HCT116 (cell line): Measurements from ENCODE around the gene LSS. TPM values are rescaled to one million over a fixed set of nuclear protein-coding genes. Genes with fewer than 3 reads are reported as not detected.

Source experiments
- ATAC-seq: fragments of 200-7000 bp; cut with Tn5 transposase; 2 replicates; pipeline ENCODE4 v1.9.1; 2020; ENCODE audit warnings: mild to moderate bottlenecking, moderate library complexity
- BruUV-seq: library from RNA; stranded (reverse); fragments of 400-500 nt; replicated peaks from 2 replicates; lab custom pipeline; 2021; lab: Mats Ljungman, UMichigan
- CTCF ChIA-PET: fragments of 300-600 bp; sonication (Branson Sonifier 250); formaldehyde crosslinking; loops from one replicate; lab custom pipeline; 2021; ENCODE audit warnings: antibody characterized with exemption; lab: Charles Lee
- POLR2A ChIA-PET: fragments of 300-600, 350-600 bp; sonication (Branson Sonifier 250); formaldehyde crosslinking; loops from one replicate; lab custom pipeline; 2021; ENCODE audit warnings: antibody characterized with exemption; lab: Charles Lee
- RAD21 ChIA-PET, 2 experiments: fragments of 300-600 bp; sonication (Branson Sonifier 250); formaldehyde crosslinking; loops; one replicate each; lab custom pipeline; 2023; ENCODE audit warnings: low total read pairs in 2 of 2; ENCODE audit not compliant: uncharacterized antibody in 2 of 2, unreplicated experiment in 2 of 2, low non-redundant PET in 1 of 2; lab: Charles Lee
- DNase-seq: peaks from one replicate; pipeline ENCODE4 v3.0.0-alpha.2; 2010; ENCODE audit warnings: low read depth, low spot score
- H2AFZ ChIP-seq: fragments of 200-600 bp; shearing (Covaris generic), sonication (generic); 2 replicates; pipeline ENCODE4 v1.6.1; 2017; ENCODE audit warnings: low read depth, mixed run types, mixed read lengths, antibody characterized with exemption, low read length; ENCODE audit not compliant: poor library complexity, severe bottlenecking
- H3K27ac ChIP-seq: 2 replicates; pipeline ENCODE4 v1.5.1; 2012; ENCODE audit warnings: low read depth, low read length
- H3K27me3 ChIP-seq: fragments of 200-600 bp; sonication (generic); 2 replicates; pipeline ENCODE4 v1.6.1; 2016; ENCODE audit warnings: mixed run types, low read length, mixed read lengths; ENCODE audit not compliant: insufficient read depth
- H3K36me3 ChIP-seq, 2 experiments: fragments of 200-500 bp in 1 of 2; fragments of 200-600 bp in 1 of 2; sonication (Bioruptor generic) in 1 of 2; sonication (generic) in 1 of 2; 2 replicates each; pipeline versions ENCODE4 v1.5.1 to v1.6.1; 2014 to 2016; ENCODE audit warnings: low read length in 2 of 2, inconsistent platforms in 1 of 2, mixed read lengths in 1 of 2, mixed run types in 1 of 2; ENCODE audit not compliant: insufficient read depth in 2 of 2, control insufficient read depth in 1 of 2
- H3K4me1 ChIP-seq, 2 experiments: fragments of 200-600 bp in 1 of 2; sonication (generic) in 1 of 2; 2 replicates each; pipeline versions ENCODE4 v1.5.1 to v1.6.1; 2012 to 2017; ENCODE audit warnings: low read length in 2 of 2, inconsistent platforms in 1 of 2, mild to moderate bottlenecking in 1 of 2, mixed read lengths in 1 of 2, mixed run types in 1 of 2, moderate library complexity in 1 of 2; ENCODE audit not compliant: insufficient read depth in 2 of 2, control insufficient read depth in 1 of 2
- H3K4me2 ChIP-seq: fragments of 200-600 bp; sonication (generic); 2 replicates; pipeline ENCODE4 v1.6.1; 2017; ENCODE audit warnings: mixed run types, low read length, mixed read lengths
- H3K4me3 ChIP-seq, 2 experiments: fragments of 200-600 bp in 1 of 2; sonication (generic) in 1 of 2; replicated peaks in 1 of 2; 2 replicates each; pipeline ENCODE4 v1.5.1; 2011 to 2016; ENCODE audit warnings: low read length in 2 of 2, control low read depth in 1 of 2, low read depth in 1 of 2, mild to moderate bottlenecking in 1 of 2, mixed read lengths in 1 of 2, mixed run types in 1 of 2
- H3K79me2 ChIP-seq: fragments of 200-600 bp; sonication (generic); 2 replicates; pipeline ENCODE4 v1.6.1; 2017; ENCODE audit warnings: mild to moderate bottlenecking, mixed run types, low read length, moderate library complexity, mixed read lengths; ENCODE audit not compliant: insufficient read depth
- H3K9ac ChIP-seq: fragments of 200-600 bp; sonication (generic); 2 replicates; pipeline ENCODE4 v1.6.1; 2016; ENCODE audit warnings: low read length, mixed read lengths
- H3K9me2 ChIP-seq: fragments of 200-600 bp; sonication (generic), shearing (Covaris generic); 2 replicates; pipeline ENCODE4 v1.6.1; 2017; ENCODE audit warnings: mixed run types, mild to moderate bottlenecking, moderate library complexity; ENCODE audit not compliant: insufficient read depth
- H3K9me3 ChIP-seq, 2 experiments: fragments of 200-500 bp in 1 of 2; fragments of 200-600 bp in 1 of 2; sonication (Bioruptor generic) in 1 of 2; sonication (generic) in 1 of 2; 2 replicates each; pipeline ENCODE4 v1.6.1; 2014 to 2017; ENCODE audit warnings: low read length in 2 of 2, mixed read lengths in 2 of 2, inconsistent platforms in 1 of 2, low read depth in 1 of 2, mild to moderate bottlenecking in 1 of 2, mixed run types in 1 of 2, moderate library complexity in 1 of 2; ENCODE audit not compliant: control insufficient read depth in 1 of 2, insufficient read depth in 1 of 2
- H4K20me1 ChIP-seq: fragments of 200-600 bp; sonication (generic), shearing (Covaris generic); 2 replicates; pipeline ENCODE4 v1.6.1; 2017; ENCODE audit warnings: mixed run types, mild to moderate bottlenecking, moderate library complexity; ENCODE audit not compliant: insufficient read depth
- CEBPB ChIP-seq: IDR thresholded peaks from 2 replicates; pipeline ENCODE4 v1.6.1; 2012; ENCODE audit warnings: low read depth
- ELF1 ChIP-seq: IDR thresholded peaks from 2 replicates; pipeline ENCODE4 v1.6.1; 2012; ENCODE audit warnings: low read depth, borderline replicate concordance
- EZH2phosphoT487 ChIP-seq: fragments of 200-600 bp; IDR thresholded peaks from 2 replicates; pipeline ENCODE4 v1.6.1; 2018; ENCODE audit warnings: antibody characterized with exemption, borderline replicate concordance
- FOSL1 ChIP-seq: IDR thresholded peaks from 2 replicates; pipeline ENCODE4 v1.6.1; 2012; ENCODE audit warnings: low read depth
- MAX ChIP-seq: IDR thresholded peaks from 2 replicates; pipeline ENCODE4 v1.6.1; 2012
- RAD21 ChIP-seq: IDR thresholded peaks from 2 replicates; pipeline ENCODE4 v1.6.1; 2012; ENCODE audit warnings: low read depth, mild to moderate bottlenecking
- SIN3A ChIP-seq: IDR thresholded peaks from 2 replicates; pipeline ENCODE4 v1.6.1; 2012; ENCODE audit warnings: low read depth
- TCF7L2 ChIP-seq: IDR thresholded peaks from 2 replicates; pipeline ENCODE4 v1.7.0; 2011; ENCODE audit warnings: borderline replicate concordance, inconsistent platforms; ENCODE audit not compliant: insufficient read depth, insufficient read length; ENCODE audit errors: extremely low read depth
- YY1 ChIP-seq: IDR thresholded peaks from 2 replicates; pipeline ENCODE4 v1.6.1; 2011; ENCODE audit warnings: low read length, low read depth, moderate library complexity, mild to moderate bottlenecking; ENCODE audit not compliant: insufficient replicate concordance; ENCODE audit errors: extremely low read depth
- intact Hi-C: fragments of 100-400 bp; cut with micrococcal nuclease; formaldehyde crosslinking; loops from 2 replicates; pipeline ENCODE4 v1.10.0; 2022
- total RNA-seq: library from RNA; stranded (reverse); gene quantifications from one replicate; pipeline ENCODE4 v1.2.1, GENCODE V29; 2021; ENCODE audit not compliant: unreplicated experiment

The LSS gene
- total RNA-seq, 1 experiment from 2014 or later = 44.7 TPM

GRCh38 chr21:46208761-46209721 is 19.5 kb downstream of the LSS start:
- intact Hi-C loops = no loop called here
- Histone ChIP-seq H3K9me3 (no peaks in the 10 kb centered on the region), H3K4me1 (no peaks in the 10 kb centered on the region), H4K20me1 (no peaks in the 10 kb centered on the region), H3K27ac (no peak overlapping the region), H3K9ac (no peak overlapping the region), H3K9me2 (no peaks in the 10 kb centered on the region), H3K4me3 (no peak overlapping the region), H3K27me3 (no peaks in the 10 kb centered on the region), H3K4me2 (no peak overlapping the region)
- ATAC-seq (no peak), DNase-seq (no peak)
- CTCF ChIA-PET = interaction anchor here (1.1 kb wide), 1 partner anchor 56 kb away, joined by 3 read pairs; no protein-coding TSS in a partner anchor
- TF ChIP-seq ELF1 (no peak), YY1 (no peak), FOSL1 (no peak), MAX (no peak), TCF7L2 (no peak), EZH2phosphoT487 (no peak), CEBPB (no peak), RAD21 (no peak), SIN3A (no peak)
- TF ChIP-seq, all 23 proteins: peak for 0
- Histone ChIP-seq H3K36me3 (no peaks in the 10 kb centered on the region; a peak in 1 of 4 replicates), H2AFZ (no peak overlapping the region), H3K79me2 (no peaks in the 10 kb centered on the region)
- no TSS peak for BruUV-seq
- ChIA-PET RAD21 (no interaction called here), POLR2A (no interaction called here)
